Ishikawa (cell line): ENCODE results near the gene CLECL1.
A peak's percentile ranks its signal among the peaks of the same experiment; 100 is the strongest.

ENCODE experiments used
- CEBPB ChIP-seq: IDR thresholded peaks from 2 replicates; pipeline ENCODE4 v1.6.1; 2012
- TEAD4 ChIP-seq: IDR thresholded peaks from 2 replicates; pipeline ENCODE4 v1.6.1; 2012
- TF ChIP-seq, protein P1 (sequence below): IDR thresholded peaks from 2 replicates; pipeline ENCODE4 v1.6.1; 2012; ENCODE audit warnings: low read depth, mild to moderate bottlenecking

DNA sequence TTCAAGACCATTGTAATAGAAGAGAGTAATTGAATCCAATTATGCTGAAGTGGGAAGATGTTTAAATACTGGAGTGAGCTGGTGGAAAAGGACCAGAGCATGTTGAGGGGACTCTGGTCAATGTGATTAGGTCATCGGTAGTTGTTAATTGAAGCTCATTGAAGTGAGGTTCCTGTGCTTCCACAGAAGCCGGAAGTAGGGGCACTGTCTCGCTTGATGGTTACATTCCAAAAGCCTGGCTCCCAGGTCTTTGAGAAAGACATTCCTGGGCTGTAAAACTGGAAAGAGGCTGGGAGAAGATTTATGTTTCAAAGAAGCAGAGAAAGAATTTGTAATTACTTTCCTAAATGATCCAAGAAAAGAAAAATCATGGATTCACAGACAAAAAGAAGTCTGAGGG lies 12.3 kb upstream of the CLECL1 start:
- TF ChIP-seq, protein P1, sequence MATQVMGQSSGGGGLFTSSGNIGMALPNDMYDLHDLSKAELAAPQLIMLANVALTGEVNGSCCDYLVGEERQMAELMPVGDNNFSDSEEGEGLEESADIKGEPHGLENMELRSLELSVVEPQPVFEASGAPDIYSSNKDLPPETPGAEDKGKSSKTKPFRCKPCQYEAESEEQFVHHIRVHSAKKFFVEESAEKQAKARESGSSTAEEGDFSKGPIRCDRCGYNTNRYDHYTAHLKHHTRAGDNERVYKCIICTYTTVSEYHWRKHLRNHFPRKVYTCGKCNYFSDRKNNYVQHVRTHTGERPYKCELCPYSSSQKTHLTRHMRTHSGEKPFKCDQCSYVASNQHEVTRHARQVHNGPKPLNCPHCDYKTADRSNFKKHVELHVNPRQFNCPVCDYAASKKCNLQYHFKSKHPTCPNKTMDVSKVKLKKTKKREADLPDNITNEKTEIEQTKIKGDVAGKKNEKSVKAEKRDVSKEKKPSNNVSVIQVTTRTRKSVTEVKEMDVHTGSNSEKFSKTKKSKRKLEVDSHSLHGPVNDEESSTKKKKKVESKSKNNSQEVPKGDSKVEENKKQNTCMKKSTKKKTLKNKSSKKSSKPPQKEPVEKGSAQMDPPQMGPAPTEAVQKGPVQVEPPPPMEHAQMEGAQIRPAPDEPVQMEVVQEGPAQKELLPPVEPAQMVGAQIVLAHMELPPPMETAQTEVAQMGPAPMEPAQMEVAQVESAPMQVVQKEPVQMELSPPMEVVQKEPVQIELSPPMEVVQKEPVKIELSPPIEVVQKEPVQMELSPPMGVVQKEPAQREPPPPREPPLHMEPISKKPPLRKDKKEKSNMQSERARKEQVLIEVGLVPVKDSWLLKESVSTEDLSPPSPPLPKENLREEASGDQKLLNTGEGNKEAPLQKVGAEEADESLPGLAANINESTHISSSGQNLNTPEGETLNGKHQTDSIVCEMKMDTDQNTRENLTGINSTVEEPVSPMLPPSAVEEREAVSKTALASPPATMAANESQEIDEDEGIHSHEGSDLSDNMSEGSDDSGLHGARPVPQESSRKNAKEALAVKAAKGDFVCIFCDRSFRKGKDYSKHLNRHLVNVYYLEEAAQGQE, result no peak
- TF ChIP-seq TEAD4 (peak; percentile 29; the same call in 1 of the 2 replicates), CEBPB (0 out of 2 replicates have a peak, but pooled peaks have one; percentile 3)
